K562 (cell line): ENCODE data around the gene CELA3B. TPM values are rescaled to one million over a fixed set of nuclear protein-coding genes. Genes with fewer than 3 reads are reported as not detected.
"Not testable (repeated sequence)": the region's sequence is repeated elsewhere in the genome, so short reads cannot be mapped to it uniquely, and the experiment has no call there.

Experiments used
- ATAC-seq: fragments of 200-7000 bp; cut with Tn5 transposase; 3 replicates; pipeline ENCODE4 v1.9.1; 2020; ENCODE audit warnings: moderate library complexity
- BruUV-seq: library from RNA; stranded (reverse); fragments of 400-500 nt; replicated peaks from 2 replicates; lab custom pipeline; 2021; lab: Mats Ljungman, UMichigan
- CTCF ChIA-PET: fragments of 300-600 bp; formaldehyde crosslinking; extraction: SDS; loops from one replicate; lab custom pipeline; 2021; ENCODE audit warnings: low intra/inter-chr PET ratio; lab: Yijun Ruan, JAX
- POLR2A ChIA-PET: fragments of 300-600, 350-650 bp; sonication (Branson Sonifier 250); formaldehyde crosslinking; extraction: SDS; loops from one replicate; lab custom pipeline; 2021; ENCODE audit warnings: antibody characterized with exemption, inconsistent platforms; lab: Yijun Ruan, JAX
- DNase-seq, 4 experiments: peaks; one replicate each; pipeline versions ENCODE4 v3.0.0 to v3.0.0-alpha.2; 2011 to 2018; ENCODE audit warnings: low spot score in 3 of 4, mixed read lengths in 3 of 4; ENCODE audit errors: extremely low read depth in 1 of 4
- FAIRE-seq: peaks from 2 replicates; lab custom pipeline; 2011; peaks lifted over from hg19 to GRCh38; lab: Jason Lieb, UNC
- H2AFZ ChIP-seq: 2 replicates; pipeline ENCODE4 v1.6.0; 2011; ENCODE audit warnings: low read depth, low read length, control low read depth, inconsistent platforms
- H3K27ac ChIP-seq: fragments of 200-600 bp; 3 replicates; pipeline ENCODE4 v1.8.0; 2011; ENCODE audit warnings: low read depth, mild to moderate bottlenecking, control low read depth, inconsistent platforms, low read length, moderate library complexity, mixed read lengths; ENCODE audit errors: extremely low read depth
- H3K27me3 ChIP-seq, 2 experiments: fragments of 300-600 bp in 1 of 2; 2 replicates in 1 of 2; 3 replicates in 1 of 2; pipeline versions ENCODE4 v1.6.0 to v1.8.0; 2011; ENCODE audit warnings: inconsistent platforms in 2 of 2, low read length in 2 of 2, mild to moderate bottlenecking in 1 of 2, mixed read lengths in 1 of 2, moderate library complexity in 1 of 2; ENCODE audit not compliant: control insufficient read depth in 2 of 2, insufficient read depth in 2 of 2
- H3K36me3 ChIP-seq: fragments of 300-600 bp; 3 replicates; pipeline ENCODE4 v1.8.0; 2011; ENCODE audit warnings: mild to moderate bottlenecking, low read length, inconsistent platforms; ENCODE audit not compliant: control insufficient read depth, insufficient read depth
- H3K4me1 ChIP-seq, 2 experiments: fragments of 200-600 bp in 1 of 2; replicated peaks in 1 of 2; 2 replicates in 1 of 2; 3 replicates in 1 of 2; pipeline versions ENCODE4 v1.5.1 to v1.8.0; 2011; ENCODE audit warnings: inconsistent platforms in 2 of 2, low read length in 2 of 2, mild to moderate bottlenecking in 1 of 2, mixed read lengths in 1 of 2, moderate library complexity in 1 of 2; ENCODE audit not compliant: control insufficient read depth in 2 of 2, insufficient read depth in 2 of 2
- H3K4me2 ChIP-seq: 2 replicates; pipeline ENCODE4 v1.6.1; 2011; ENCODE audit warnings: low read length, control low read depth, inconsistent platforms, mixed read lengths; ENCODE audit not compliant: insufficient read depth
- H3K4me3 ChIP-seq: fragments of 200-600 bp; sonication (generic), shearing (Covaris generic); 2 replicates; pipeline ENCODE4 v1.5.1; 2016; ENCODE audit warnings: control low read depth, inconsistent platforms
- H3K79me2 ChIP-seq: fragments of 200-600 bp; 3 replicates; pipeline ENCODE4 v1.8.0; 2011; ENCODE audit warnings: low read length, inconsistent platforms; ENCODE audit not compliant: control insufficient read depth, insufficient read depth
- H3K9ac ChIP-seq, 2 experiments: 2 replicates each; pipeline versions ENCODE4 v1.6.0 to v1.6.1; 2011; ENCODE audit warnings: low read depth in 2 of 2, low read length in 2 of 2, control low read depth in 1 of 2, inconsistent platforms in 1 of 2, mild to moderate bottlenecking in 1 of 2, mixed read lengths in 1 of 2; ENCODE audit not compliant: insufficient read depth in 1 of 2
- H3K9me1 ChIP-seq: one replicate; pipeline ENCODE4 v1.6.0; 2011; ENCODE audit warnings: inconsistent platforms, mild to moderate bottlenecking, low read length, moderate library complexity; ENCODE audit not compliant: control insufficient read depth, insufficient read depth
- H3K9me3 ChIP-seq: replicated peaks from 2 replicates; pipeline ENCODE4 v1.5.1; 2011; ENCODE audit warnings: low read depth, low read length, inconsistent platforms; ENCODE audit not compliant: control insufficient read depth, insufficient read depth
- H4K20me1 ChIP-seq: replicated peaks from 2 replicates; pipeline ENCODE4 v1.6.1; 2011; ENCODE audit warnings: low read length, inconsistent platforms, mixed read lengths; ENCODE audit not compliant: control insufficient read depth, insufficient read depth
- NFIC ChIP-seq: fragments of 450-650 bp; IDR thresholded peaks from 2 replicates; pipeline ENCODE4 v1.6.1; 2017; ENCODE audit warnings: mild to moderate bottlenecking, inconsistent platforms
- WGBS: fragments of 100-300 bp; shearing (Covaris generic); methylation state at CpG from one replicate; pipeline ENCODE4 v1.1.6; 2016; ENCODE audit warnings: low coverage, mixed read lengths; ENCODE audit not compliant: insufficient coverage; ENCODE audit errors: missing lambda C conversion rate; 5-methylcytosine and 5-hydroxymethylcytosine counted together
- in situ Hi-C: fragments of 300-500 bp; cut with MboI; formaldehyde crosslinking; loops from 4 replicates; pipeline ENCODE4 v1.15.0; 2018; ENCODE audit warnings: inconsistent platforms, mixed read lengths
- intact Hi-C: fragments of 100-400 bp; cut with micrococcal nuclease; formaldehyde crosslinking; loops from 2 replicates; pipeline ENCODE4 v1.14.2; 2022
- polyA plus RNA-seq, 8 experiments: library from polyadenylated mRNA; depleted of rRNA in 4 of 8; stranded (reverse) in 5 of 8; unstranded in 3 of 8; fragments of >200 nt; fragmentation: Nextera tagmentation in 2 of 8; fragmentation: Illumina TruSeq in 1 of 8; extraction: Ambion mirVana in 2 of 8; extraction: Trizol in 1 of 8; gene quantifications; 2 replicates each; pipeline versions ENCODE4 v1.2.1 to v1.2.3, GENCODE V29; 2011 to 2014; ENCODE audit warnings: inconsistent platforms in 1 of 8, missing spikeins in 1 of 8
- total RNA-seq, 7 experiments: library from RNA; depleted of rRNA in 6 of 7; stranded (reverse); fragments of >200 nt in 6 of 7; fragmentation: Illumina TruSeq in 2 of 7; extraction: Trizol in 2 of 7; gene quantifications; 2 replicates each; pipeline versions ENCODE4 v1.2.1 to v1.2.3, GENCODE V29; 2011 to 2021; ENCODE audit warnings: low replicate concordance in 1 of 7

Gene CELA3B
- total and polyA plus RNA-seq, 9 of the 15 experiments (the other 6 are each of a cell fraction or from before 2014, with no cell fraction given): 3.1 TPM; not detected in 8

DNA sequence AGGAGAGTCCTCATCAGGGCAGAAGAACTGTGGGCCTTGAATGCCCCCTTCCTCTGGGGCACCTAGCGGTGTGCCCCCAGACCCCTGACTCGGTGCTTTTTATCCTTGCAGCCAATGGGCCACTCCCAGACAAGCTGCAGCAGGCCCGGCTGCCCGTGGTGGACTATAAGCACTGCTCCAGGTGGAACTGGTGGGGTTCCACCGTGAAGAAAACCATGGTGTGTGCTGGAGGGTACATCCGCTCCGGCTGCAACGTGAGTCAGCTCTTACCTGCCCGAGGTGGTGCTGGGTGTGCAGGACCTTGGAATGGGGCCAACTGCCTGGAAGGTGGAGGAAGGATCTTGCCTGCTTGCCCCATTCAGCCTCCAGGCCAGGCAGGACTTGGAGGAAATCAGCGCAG is 30.4 kb downstream of the CELA3B start:
- WGBS: 28% methylated on average over 9 of the region's 10 CpGs
- TF ChIP-seq NFIC: peak; percentile 45
- CTCF ChIA-PET, DNase-seq, H3K79me2 ChIP-seq, H3K4me2 ChIP-seq, ATAC-seq, POLR2A ChIA-PET, H3K4me3 ChIP-seq, H3K9me1 ChIP-seq, BruUV-seq, in situ Hi-C loops, intact Hi-C loops, H4K20me1 ChIP-seq, H3K4me1 ChIP-seq, H3K9me3 ChIP-seq, FAIRE-seq, H3K36me3 ChIP-seq, H2AFZ ChIP-seq, H3K27me3 ChIP-seq, H3K27ac ChIP-seq: not testable (repeated sequence)
- peak overlapping the region in 1 of 2 experiments; percentile 56; a peak in 1 of 4 replicates for H3K9ac ChIP-seq

DNA sequence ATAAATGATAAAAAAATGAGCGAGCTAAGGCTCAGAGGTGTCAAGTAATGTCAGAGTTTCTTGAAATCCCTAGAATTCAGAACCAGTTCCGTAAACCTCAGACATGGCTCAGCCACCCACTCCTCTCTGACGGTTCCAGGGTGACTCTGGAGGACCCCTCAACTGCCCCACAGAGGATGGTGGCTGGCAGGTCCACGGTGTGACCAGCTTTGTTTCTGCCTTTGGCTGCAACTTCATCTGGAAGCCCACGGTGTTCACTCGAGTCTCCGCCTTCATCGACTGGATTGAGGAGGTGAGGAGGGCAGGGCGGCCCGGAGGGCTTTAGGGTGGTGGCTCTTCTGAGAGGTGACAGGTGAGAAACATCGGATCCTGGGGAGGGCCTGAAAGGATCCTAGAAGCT is 32.7 kb downstream of the CELA3B start:
- H3K9ac ChIP-seq, H3K27me3 ChIP-seq, in situ Hi-C loops, H3K36me3 ChIP-seq, CTCF ChIA-PET, H3K9me3 ChIP-seq, H3K4me3 ChIP-seq, BruUV-seq, H2AFZ ChIP-seq, H4K20me1 ChIP-seq, H3K27ac ChIP-seq, ATAC-seq, H3K79me2 ChIP-seq, H3K4me2 ChIP-seq, DNase-seq, FAIRE-seq, H3K4me1 ChIP-seq, H3K9me1 ChIP-seq, intact Hi-C loops: not testable (repeated sequence)
- POLR2A ChIA-PET: interaction anchor here (0.9 kb wide), 1 partner anchor 101 kb away, joined by 3 read pairs; no protein-coding TSS in a partner anchor
- WGBS: 44% methylated on average over 10 of the region's 11 CpGs

DNA sequence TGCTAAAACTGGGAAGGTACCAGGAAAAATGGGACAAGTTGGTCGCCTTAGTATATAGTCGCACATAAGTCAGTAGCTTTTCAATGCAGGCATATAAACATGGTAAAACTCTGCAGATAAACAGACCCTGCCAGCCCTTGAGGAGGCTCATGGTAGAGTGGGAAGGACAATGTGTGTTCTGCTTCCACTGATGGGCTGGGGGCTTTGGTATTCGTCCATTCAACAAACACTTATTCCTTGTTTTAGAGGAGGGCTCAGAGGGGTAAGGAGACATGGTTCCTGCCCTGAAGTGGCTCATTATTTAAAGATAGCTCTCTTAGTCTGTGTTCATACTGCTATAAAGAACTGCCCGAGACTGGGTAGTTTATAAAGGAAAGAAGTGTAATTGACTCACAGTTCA is 35.9 kb downstream of the CELA3B start:
- ATAC-seq, POLR2A ChIA-PET, H3K36me3 ChIP-seq, H3K79me2 ChIP-seq, intact Hi-C loops, H3K9me1 ChIP-seq, CTCF ChIA-PET, H3K9ac ChIP-seq, H3K27me3 ChIP-seq, BruUV-seq, H3K27ac ChIP-seq, DNase-seq, H3K4me2 ChIP-seq, in situ Hi-C loops, FAIRE-seq, H2AFZ ChIP-seq, H3K9me3 ChIP-seq, H4K20me1 ChIP-seq, H3K4me3 ChIP-seq, H3K4me1 ChIP-seq: not testable (repeated sequence)
- WGBS: 20% methylated on average over 4 of the region's 4 CpGs
